SK-N-SH treated with all-trans-retinoic acid at 6 μM for 48 hours (cell line): ENCODE measurements around the gene CNTNAP2.

Source experiments
- ATAC-seq: fragments of 200-7000 bp; cut with Tn5 transposase; 3 replicates; pipeline ENCODE4 v1.9.1; 2020; ENCODE audit warnings: mild to moderate bottlenecking, moderate library complexity
- ARNTL ChIP-seq: fragments of 450-650 bp; formaldehyde crosslinking; IDR thresholded peaks from 2 replicates; pipeline ENCODE4 v1.5.0; 2020; ENCODE audit warnings: low read depth, mild to moderate bottlenecking, moderate library complexity, borderline replicate concordance
- BACH2 ChIP-seq: fragments of 250-450 bp; sonication (Bioruptor Pico); IDR thresholded peaks from 2 replicates; pipeline ENCODE4 v1.9.0; 2021; ENCODE audit warnings: mild to moderate bottlenecking, borderline replicate concordance
- CSDC2 ChIP-seq: fragments of 250-450 bp; sonication (Bioruptor Pico); IDR thresholded peaks from 2 replicates; pipeline ENCODE4 v1.5.0; 2020; ENCODE audit warnings: mild to moderate bottlenecking, moderate library complexity
- CSRNP3 ChIP-seq: fragments of 250-450 bp; sonication (Bioruptor Pico); IDR thresholded peaks from 2 replicates; pipeline ENCODE4 v1.5.1; 2021; ENCODE audit warnings: mild to moderate bottlenecking, moderate library complexity
- ESRRG ChIP-seq: fragments of 250-450 bp; sonication (Bioruptor Pico); IDR thresholded peaks from 2 replicates; pipeline ENCODE4 v1.6.1; 2021; ENCODE audit warnings: mild to moderate bottlenecking
- ISL1 ChIP-seq: fragments of 250-450 bp; sonication (Bioruptor Pico); IDR thresholded peaks from 2 replicates; pipeline ENCODE4 v2.1.2; 2022; ENCODE audit warnings: mild to moderate bottlenecking, moderate library complexity
- OSR1 ChIP-seq: fragments of 250-450 bp; sonication (Bioruptor Pico); IDR thresholded peaks from 2 replicates; pipeline ENCODE4 v1.8.0; 2022; ENCODE audit warnings: moderate library complexity, mild to moderate bottlenecking, inconsistent platforms
- POU6F1 ChIP-seq: fragments of 250-450 bp; sonication (Bioruptor Pico); IDR thresholded peaks from 2 replicates; pipeline ENCODE4 v1.8.0; 2021; ENCODE audit warnings: low read depth, mild to moderate bottlenecking, moderate library complexity, borderline replicate concordance
- PPARA ChIP-seq: fragments of 250-450 bp; sonication (Bioruptor Pico); IDR thresholded peaks from 2 replicates; pipeline ENCODE4 v1.5.0; 2020; ENCODE audit warnings: mild to moderate bottlenecking, borderline replicate concordance
- RARB ChIP-seq: fragments of 250-450 bp; sonication (Bioruptor Pico); IDR thresholded peaks from 2 replicates; pipeline ENCODE4 v1.8.0; 2021; ENCODE audit warnings: mild to moderate bottlenecking, moderate library complexity
- SNAI2 ChIP-seq: fragments of 250-450 bp; sonication (Bioruptor Pico); IDR thresholded peaks from 2 replicates; pipeline ENCODE4 v1.5.0; 2020; ENCODE audit warnings: mild to moderate bottlenecking, moderate library complexity
- TCF4 ChIP-seq: fragments of 250-450 bp; sonication (Bioruptor Pico); IDR thresholded peaks from 2 replicates; pipeline ENCODE4 v1.8.0; 2021; ENCODE audit warnings: mild to moderate bottlenecking, moderate library complexity, borderline replicate concordance
- TOX ChIP-seq: fragments of 250-450 bp; sonication (Bioruptor Pico); IDR thresholded peaks from 2 replicates; pipeline ENCODE4 v1.8.0; 2021; ENCODE audit warnings: mild to moderate bottlenecking, moderate library complexity, borderline replicate concordance
- ZC3H10 ChIP-seq: fragments of 250-450 bp; sonication (Bioruptor Pico); IDR thresholded peaks from 2 replicates; pipeline ENCODE4 v1.5.1; 2021; ENCODE audit warnings: mild to moderate bottlenecking, moderate library complexity
- ZFP30 ChIP-seq: fragments of 450-650 bp; formaldehyde crosslinking; IDR thresholded peaks from 2 replicates; pipeline ENCODE4 v1.5.0; 2022; ENCODE audit warnings: mild to moderate bottlenecking, moderate library complexity
- ZNF565 ChIP-seq: fragments of 450-650 bp; formaldehyde crosslinking; conservative IDR thresholded peaks from 2 replicates; pipeline ENCODE4 v1.5.0; 2020; ENCODE audit warnings: low read depth, mild to moderate bottlenecking, moderate library complexity
- ZNF70 ChIP-seq: fragments of 450-650 bp; formaldehyde crosslinking; IDR thresholded peaks from 2 replicates; pipeline ENCODE4 v1.5.0; 2020; ENCODE audit warnings: mild to moderate bottlenecking, moderate library complexity
- ZNF8 ChIP-seq: fragments of 450-650 bp; formaldehyde crosslinking; IDR thresholded peaks from 2 replicates; pipeline ENCODE4 v1.5.0; 2020; ENCODE audit warnings: mild to moderate bottlenecking, moderate library complexity
- TF ChIP-seq, protein P1 (sequence below): fragments of 250-450 bp; sonication (Bioruptor Pico); IDR thresholded peaks from 2 replicates; pipeline ENCODE4 v1.5.1; 2020; ENCODE audit warnings: low read depth, mild to moderate bottlenecking, moderate library complexity
- TF ChIP-seq, protein P2 (sequence below): fragments of 250-450 bp; sonication (Bioruptor Pico); IDR thresholded peaks from 2 replicates; pipeline ENCODE4 v1.8.0; 2020; ENCODE audit warnings: mild to moderate bottlenecking, moderate library complexity, borderline replicate concordance
- TF ChIP-seq, protein P3 (sequence below): fragments of 250-450 bp; sonication (Bioruptor Pico); IDR thresholded peaks from 2 replicates; pipeline ENCODE4 v1.5.0; 2020; ENCODE audit warnings: mild to moderate bottlenecking, moderate library complexity

CNTNAP2 gene

DNA sequence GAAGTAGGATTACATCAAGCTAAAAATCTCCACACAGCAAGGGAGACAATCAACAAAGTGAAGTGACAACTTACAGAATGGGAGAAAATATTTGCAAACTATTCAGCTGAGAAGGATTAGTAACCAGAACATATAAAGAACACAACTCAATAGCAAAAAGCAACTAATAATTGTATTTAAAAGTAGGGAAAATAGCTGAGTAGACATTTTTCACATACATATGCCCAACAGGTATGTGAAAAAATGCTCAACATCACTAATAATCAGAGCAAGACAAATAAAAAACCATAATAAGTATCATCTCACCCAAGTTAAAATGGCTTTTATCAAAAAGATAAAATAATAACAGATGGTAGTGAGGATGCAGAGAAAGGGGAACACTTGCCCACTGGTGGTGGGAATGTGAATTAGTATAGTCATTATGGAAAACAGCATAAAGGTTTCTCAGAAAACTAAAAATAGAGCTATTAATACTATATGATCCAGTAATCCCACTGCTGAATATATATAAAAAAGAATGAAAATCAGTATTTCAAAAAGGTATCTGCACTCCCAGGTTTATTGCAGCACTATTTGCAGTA is 1689.5 kb downstream of the CNTNAP2 start (continued):
- TF ChIP-seq CSRNP3 (CRISPR knock-in tag), result no peak
- TF ChIP-seq ZFP30 (CRISPR knock-in tag), result no peak
- no peak for TF ChIP-seq OSR1 (CRISPR knock-in tag)
- no peak for TF ChIP-seq ISL1 (CRISPR knock-in tag)
- TF ChIP-seq, all 23 proteins: peak for 0

DNA sequence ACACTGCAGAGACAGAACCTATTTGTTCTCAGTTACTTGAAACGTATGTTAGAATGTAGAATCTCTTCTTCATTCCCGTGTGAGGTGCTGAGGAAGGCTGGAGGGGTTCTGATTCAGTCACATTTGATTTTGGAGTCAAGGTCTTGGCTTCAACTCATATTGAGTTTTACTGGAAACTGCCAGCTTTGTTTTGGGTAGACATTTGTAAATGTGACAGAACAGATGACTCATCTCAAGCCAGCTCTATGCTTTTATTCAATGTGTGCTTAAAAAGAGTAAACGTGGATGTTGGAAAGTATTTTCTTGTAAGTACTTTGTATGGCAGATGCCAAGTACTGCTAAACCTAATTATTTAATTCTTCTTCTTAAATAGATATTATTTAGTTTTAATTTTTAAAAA is 1693.2 kb downstream of the CNTNAP2 start:
- ATAC-seq, result peak; percentile 82
- peak; percentile 37; the same call in 1 of the 2 replicates for TF ChIP-seq ISL1 (CRISPR knock-in tag)
- TF ChIP-seq ZC3H10 (CRISPR knock-in tag), result 0 out of 2 replicates have a peak, but pooled peaks have one; percentile 26
- TF ChIP-seq TCF4 (CRISPR knock-in tag), result no peak
- TF ChIP-seq TOX (CRISPR knock-in tag), result peak; percentile 24; the same call in 1 of the 2 replicates

DNA sequence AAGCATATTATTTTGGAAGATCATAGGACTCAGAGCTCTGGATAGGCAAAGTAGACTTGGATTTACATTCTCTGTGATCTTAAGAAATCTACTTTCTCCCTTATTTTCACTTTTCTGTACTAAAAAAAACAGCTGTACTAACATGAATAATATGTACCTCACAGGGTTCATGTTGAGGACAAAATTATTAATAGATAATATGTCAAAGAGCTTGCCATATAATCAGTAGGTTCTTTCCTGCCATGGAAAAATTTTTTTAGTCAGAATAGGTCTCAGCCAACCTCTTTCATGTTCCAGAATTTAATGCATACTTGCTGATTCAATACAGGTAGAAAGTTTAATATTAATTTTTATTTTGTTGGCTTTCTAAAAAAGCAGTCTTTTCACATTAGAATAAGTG is 1693.7 kb downstream of the CNTNAP2 start:
- TF ChIP-seq SNAI2, result no peak
- no peak for TF ChIP-seq ZNF565 (CRISPR knock-in tag)
- TF ChIP-seq, protein P1, sequence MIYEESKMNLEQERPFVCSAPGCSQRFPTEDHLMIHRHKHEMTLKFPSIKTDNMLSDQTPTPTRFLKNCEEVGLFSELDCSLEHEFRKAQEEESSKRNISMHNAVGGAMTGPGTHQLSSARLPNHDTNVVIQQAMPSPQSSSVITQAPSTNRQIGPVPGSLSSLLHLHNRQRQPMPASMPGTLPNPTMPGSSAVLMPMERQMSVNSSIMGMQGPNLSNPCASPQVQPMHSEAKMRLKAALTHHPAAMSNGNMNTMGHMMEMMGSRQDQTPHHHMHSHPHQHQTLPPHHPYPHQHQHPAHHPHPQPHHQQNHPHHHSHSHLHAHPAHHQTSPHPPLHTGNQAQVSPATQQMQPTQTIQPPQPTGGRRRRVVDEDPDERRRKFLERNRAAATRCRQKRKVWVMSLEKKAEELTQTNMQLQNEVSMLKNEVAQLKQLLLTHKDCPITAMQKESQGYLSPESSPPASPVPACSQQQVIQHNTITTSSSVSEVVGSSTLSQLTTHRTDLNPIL, result no peak
- no peak for TF ChIP-seq ISL1 (CRISPR knock-in tag)
- no peak for TF ChIP-seq TOX (CRISPR knock-in tag)
- no peak for TF ChIP-seq CSDC2 (CRISPR knock-in tag)
- no peak for TF ChIP-seq CSRNP3 (CRISPR knock-in tag)
- no peak for TF ChIP-seq BACH2 (CRISPR knock-in tag)
- TF ChIP-seq ARNTL (CRISPR knock-in tag), result no peak
- TF ChIP-seq, protein P2, sequence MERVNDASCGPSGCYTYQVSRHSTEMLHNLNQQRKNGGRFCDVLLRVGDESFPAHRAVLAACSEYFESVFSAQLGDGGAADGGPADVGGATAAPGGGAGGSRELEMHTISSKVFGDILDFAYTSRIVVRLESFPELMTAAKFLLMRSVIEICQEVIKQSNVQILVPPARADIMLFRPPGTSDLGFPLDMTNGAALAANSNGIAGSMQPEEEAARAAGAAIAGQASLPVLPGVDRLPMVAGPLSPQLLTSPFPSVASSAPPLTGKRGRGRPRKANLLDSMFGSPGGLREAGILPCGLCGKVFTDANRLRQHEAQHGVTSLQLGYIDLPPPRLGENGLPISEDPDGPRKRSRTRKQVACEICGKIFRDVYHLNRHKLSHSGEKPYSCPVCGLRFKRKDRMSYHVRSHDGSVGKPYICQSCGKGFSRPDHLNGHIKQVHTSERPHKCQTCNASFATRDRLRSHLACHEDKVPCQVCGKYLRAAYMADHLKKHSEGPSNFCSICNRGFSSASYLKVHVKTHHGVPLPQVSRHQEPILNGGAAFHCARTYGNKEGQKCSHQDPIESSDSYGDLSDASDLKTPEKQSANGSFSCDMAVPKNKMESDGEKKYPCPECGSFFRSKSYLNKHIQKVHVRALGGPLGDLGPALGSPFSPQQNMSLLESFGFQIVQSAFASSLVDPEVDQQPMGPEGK, result no peak
- ATAC-seq, result no peak; the same call in 2 of the 3 replicates

DNA sequence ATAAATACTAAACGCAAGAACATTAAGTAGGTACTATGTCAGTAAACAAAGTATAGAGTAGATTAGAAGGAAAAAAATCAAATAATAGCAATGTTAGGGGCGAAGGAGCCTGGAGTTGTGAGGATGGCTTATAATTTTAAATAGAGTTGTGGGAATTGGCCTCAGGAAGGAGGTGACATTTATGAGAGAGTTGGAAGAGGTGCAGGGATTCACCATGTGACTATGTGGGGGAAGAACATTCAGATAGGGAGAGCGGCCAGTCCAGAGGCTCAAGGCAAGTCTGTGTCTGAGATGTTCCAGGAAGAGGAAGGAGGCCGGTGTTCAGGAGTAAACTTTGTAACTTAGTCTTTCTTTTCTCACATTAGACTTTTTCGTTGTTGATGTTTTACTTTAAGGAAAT is 1695.3 kb downstream of the CNTNAP2 start:
- no peak for ATAC-seq
- TF ChIP-seq ZC3H10 (CRISPR knock-in tag) (no peak), RARB (no peak), BACH2 (CRISPR knock-in tag) (no peak), ESRRG (CRISPR knock-in tag) (no peak), ZNF70 (CRISPR knock-in tag) (no peak), TOX (CRISPR knock-in tag) (no peak), ARNTL (CRISPR knock-in tag) (no peak), ZNF8 (CRISPR knock-in tag) (no peak), TCF4 (CRISPR knock-in tag) (no peak), PPARA (CRISPR knock-in tag) (no peak), POU6F1 (CRISPR knock-in tag) (no peak), SNAI2 (no peak), OSR1 (CRISPR knock-in tag) (no peak), CSRNP3 (CRISPR knock-in tag) (no peak), ISL1 (CRISPR knock-in tag) (no peak)
- TF ChIP-seq, protein P3, sequence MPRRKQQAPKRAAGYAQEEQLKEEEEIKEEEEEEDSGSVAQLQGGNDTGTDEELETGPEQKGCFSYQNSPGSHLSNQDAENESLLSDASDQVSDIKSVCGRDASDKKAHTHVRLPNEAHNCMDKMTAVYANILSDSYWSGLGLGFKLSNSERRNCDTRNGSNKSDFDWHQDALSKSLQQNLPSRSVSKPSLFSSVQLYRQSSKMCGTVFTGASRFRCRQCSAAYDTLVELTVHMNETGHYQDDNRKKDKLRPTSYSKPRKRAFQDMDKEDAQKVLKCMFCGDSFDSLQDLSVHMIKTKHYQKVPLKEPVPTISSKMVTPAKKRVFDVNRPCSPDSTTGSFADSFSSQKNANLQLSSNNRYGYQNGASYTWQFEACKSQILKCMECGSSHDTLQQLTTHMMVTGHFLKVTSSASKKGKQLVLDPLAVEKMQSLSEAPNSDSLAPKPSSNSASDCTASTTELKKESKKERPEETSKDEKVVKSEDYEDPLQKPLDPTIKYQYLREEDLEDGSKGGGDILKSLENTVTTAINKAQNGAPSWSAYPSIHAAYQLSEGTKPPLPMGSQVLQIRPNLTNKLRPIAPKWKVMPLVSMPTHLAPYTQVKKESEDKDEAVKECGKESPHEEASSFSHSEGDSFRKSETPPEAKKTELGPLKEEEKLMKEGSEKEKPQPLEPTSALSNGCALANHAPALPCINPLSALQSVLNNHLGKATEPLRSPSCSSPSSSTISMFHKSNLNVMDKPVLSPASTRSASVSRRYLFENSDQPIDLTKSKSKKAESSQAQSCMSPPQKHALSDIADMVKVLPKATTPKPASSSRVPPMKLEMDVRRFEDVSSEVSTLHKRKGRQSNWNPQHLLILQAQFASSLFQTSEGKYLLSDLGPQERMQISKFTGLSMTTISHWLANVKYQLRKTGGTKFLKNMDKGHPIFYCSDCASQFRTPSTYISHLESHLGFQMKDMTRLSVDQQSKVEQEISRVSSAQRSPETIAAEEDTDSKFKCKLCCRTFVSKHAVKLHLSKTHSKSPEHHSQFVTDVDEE (CRISPR knock-in tag), result no peak
